IPS-18a (cell line): ENCODE measurements around the gene RPL27A.

Source experiments
- H3K27ac ChIP-seq: one replicate; pipeline ENCODE4 v1.5.1; 2013; ENCODE audit warnings: low read length
- H3K27me3 ChIP-seq: one replicate; pipeline ENCODE4 v1.6.1; 2013; ENCODE audit warnings: mild to moderate bottlenecking, low read length; ENCODE audit not compliant: control insufficient read depth, insufficient read depth
- H3K36me3 ChIP-seq: one replicate; pipeline ENCODE4 v1.6.1; 2013; ENCODE audit warnings: low read depth, low read length; ENCODE audit not compliant: control insufficient read depth
- H3K4me1 ChIP-seq: one replicate; pipeline ENCODE4 v1.6.1; 2013; ENCODE audit warnings: low read depth, low read length; ENCODE audit not compliant: control insufficient read depth
- H3K4me3 ChIP-seq: one replicate; pipeline ENCODE4 v1.5.1; 2013; ENCODE audit warnings: low read length
- H3K9ac ChIP-seq: one replicate; pipeline ENCODE4 v1.6.1; 2013; ENCODE audit warnings: mild to moderate bottlenecking, low read length, moderate library complexity
- H3K9me3 ChIP-seq: one replicate; pipeline ENCODE4 v1.6.1; 2013; ENCODE audit warnings: low read depth, low read length; ENCODE audit not compliant: control insufficient read depth

Gene RPL27A

GRCh38 chr11:8691601-8692000, 9.0 kb downstream of the RPL27A start:
- Histone ChIP-seq H3K27ac (no peak overlapping the region), H3K4me1 (peaks cover 13% of the 10 kb centered on the region), H3K4me3 (no peak overlapping the region), H3K9ac (no peak overlapping the region), H3K27me3 (no peaks in the 10 kb centered on the region), H3K36me3 (peaks cover 55% of the 10 kb centered on the region), H3K9me3 (no peaks in the 10 kb centered on the region)

- Histone ChIP-seq H3K4me1 (peaks cover 13% of the 10 kb centered on the region), H3K27ac (no peak overlapping the region), H3K36me3 (peaks cover 53% of the 10 kb centered on the region), H3K9me3 (no peaks in the 10 kb centered on the region), H3K4me3 (no peak overlapping the region), H3K27me3 (no peaks in the 10 kb centered on the region), H3K9ac (no peak overlapping the region)
These were observed 9.8 kb downstream of the RPL27A start for GRCh38 chr11:8692417-8692816.

GRCh38 chr11:8693010-8693551, 10.5 kb downstream of the RPL27A start:
- no peaks in the 10 kb centered on the region for H3K27me3 ChIP-seq
- H3K9me3 ChIP-seq = no peaks in the 10 kb centered on the region
- H3K36me3 ChIP-seq = peaks cover 53% of the 10 kb centered on the region
- H3K4me3 ChIP-seq = no peak overlapping the region
- H3K9ac ChIP-seq = no peak overlapping the region
- no peak overlapping the region for H3K27ac ChIP-seq
- peaks cover 10% of the 10 kb centered on the region for H3K4me1 ChIP-seq

GRCh38 chr11:8693555-8693954, 11.0 kb downstream of the RPL27A start:
- H3K27me3 ChIP-seq = no peaks in the 10 kb centered on the region
- peaks cover 13% of the 10 kb centered on the region for H3K4me1 ChIP-seq
- H3K27ac ChIP-seq = no peak overlapping the region
- no peaks in the 10 kb centered on the region for H3K9me3 ChIP-seq
- peaks cover 53% of the 10 kb centered on the region for H3K36me3 ChIP-seq
- no peak overlapping the region for H3K4me3 ChIP-seq
- no peak overlapping the region for H3K9ac ChIP-seq

GRCh38 chr11:8694137-8694536, 11.5 kb downstream of the RPL27A start:
- Histone ChIP-seq H3K36me3 (peaks cover 53% of the 10 kb centered on the region), H3K4me3 (no peak overlapping the region), H3K27me3 (no peaks in the 10 kb centered on the region), H3K4me1 (peaks cover 19% of the 10 kb centered on the region), H3K9ac (no peak overlapping the region), H3K9me3 (no peaks in the 10 kb centered on the region), H3K27ac (no peak overlapping the region)

- Histone ChIP-seq H3K9me3 (no peaks in the 10 kb centered on the region), H3K4me3 (no peak overlapping the region), H3K27me3 (no peaks in the 10 kb centered on the region), H3K9ac (no peak overlapping the region), H3K4me1 (peaks cover 33% of the 10 kb centered on the region), H3K36me3 (peaks cover 42% of the 10 kb centered on the region), H3K27ac (no peak overlapping the region)
These were observed 14.5 kb downstream of the RPL27A start for GRCh38 chr11:8697054-8697453.

GRCh38 chr11:8698379-8698851, 15.8 kb downstream of the RPL27A start:
- peak overlapping the region; percentile 29 for H3K4me3 ChIP-seq
- H3K27me3 ChIP-seq = no peaks in the 10 kb centered on the region
- H3K4me1 ChIP-seq = peaks cover 36% of the 10 kb centered on the region
- H3K27ac ChIP-seq = peak overlapping the region; percentile 61
- no peaks in the 10 kb centered on the region for H3K9me3 ChIP-seq
- H3K9ac ChIP-seq = no peak overlapping the region
- H3K36me3 ChIP-seq = peaks cover 30% of the 10 kb centered on the region

- Histone ChIP-seq H3K9ac (no peak overlapping the region), H3K4me1 (peaks cover 36% of the 10 kb centered on the region), H3K27ac (peak overlapping the region; percentile 61), H3K27me3 (no peaks in the 10 kb centered on the region), H3K36me3 (peaks cover 24% of the 10 kb centered on the region), H3K4me3 (peak overlapping the region; percentile 29), H3K9me3 (no peaks in the 10 kb centered on the region)
These were observed 16.4 kb downstream of the RPL27A start for GRCh38 chr11:8698917-8699441.

- Histone ChIP-seq H3K36me3 (peaks cover 16% of the 10 kb centered on the region), H3K27ac (peak overlapping the region; percentile 51), H3K9me3 (no peaks in the 10 kb centered on the region), H3K27me3 (no peaks in the 10 kb centered on the region), H3K9ac (no peak overlapping the region), H3K4me1 (peaks cover 36% of the 10 kb centered on the region), H3K4me3 (no peak overlapping the region)
These were observed 17.3 kb downstream of the RPL27A start for GRCh38 chr11:8699903-8700302.

- H3K36me3 ChIP-seq = no peaks in the 10 kb centered on the region
- no peaks in the 10 kb centered on the region for H3K27me3 ChIP-seq
- H3K4me3 ChIP-seq = no peak overlapping the region
- no peak overlapping the region for H3K27ac ChIP-seq
- H3K9me3 ChIP-seq = no peaks in the 10 kb centered on the region
- H3K4me1 ChIP-seq = peaks cover 36% of the 10 kb centered on the region
- H3K9ac ChIP-seq = no peak overlapping the region
These were observed 19.5 kb downstream of the RPL27A start for GRCh38 chr11:8701891-8702597.

GRCh38 chr11:8702598-8702915, 20.0 kb downstream of the RPL27A start:
- H3K4me1 ChIP-seq = peaks cover 36% of the 10 kb centered on the region
- no peaks in the 10 kb centered on the region for H3K27me3 ChIP-seq
- H3K27ac ChIP-seq = no peak overlapping the region
- no peaks in the 10 kb centered on the region for H3K9me3 ChIP-seq
- H3K4me3 ChIP-seq = no peak overlapping the region
- no peak overlapping the region for H3K9ac ChIP-seq
- no peaks in the 10 kb centered on the region for H3K36me3 ChIP-seq

- H3K4me1 ChIP-seq = peaks cover 27% of the 10 kb centered on the region
- no peaks in the 10 kb centered on the region for H3K9me3 ChIP-seq
- no peaks in the 10 kb centered on the region for H3K27me3 ChIP-seq
- no peak overlapping the region for H3K4me3 ChIP-seq
- H3K9ac ChIP-seq = no peak overlapping the region
- no peak overlapping the region for H3K27ac ChIP-seq
- no peaks in the 10 kb centered on the region for H3K36me3 ChIP-seq
These were observed 21.5 kb downstream of the RPL27A start for GRCh38 chr11:8704136-8704535.
